ENCODE data around the gene HDAC7.

The HDAC7 gene

DNA sequence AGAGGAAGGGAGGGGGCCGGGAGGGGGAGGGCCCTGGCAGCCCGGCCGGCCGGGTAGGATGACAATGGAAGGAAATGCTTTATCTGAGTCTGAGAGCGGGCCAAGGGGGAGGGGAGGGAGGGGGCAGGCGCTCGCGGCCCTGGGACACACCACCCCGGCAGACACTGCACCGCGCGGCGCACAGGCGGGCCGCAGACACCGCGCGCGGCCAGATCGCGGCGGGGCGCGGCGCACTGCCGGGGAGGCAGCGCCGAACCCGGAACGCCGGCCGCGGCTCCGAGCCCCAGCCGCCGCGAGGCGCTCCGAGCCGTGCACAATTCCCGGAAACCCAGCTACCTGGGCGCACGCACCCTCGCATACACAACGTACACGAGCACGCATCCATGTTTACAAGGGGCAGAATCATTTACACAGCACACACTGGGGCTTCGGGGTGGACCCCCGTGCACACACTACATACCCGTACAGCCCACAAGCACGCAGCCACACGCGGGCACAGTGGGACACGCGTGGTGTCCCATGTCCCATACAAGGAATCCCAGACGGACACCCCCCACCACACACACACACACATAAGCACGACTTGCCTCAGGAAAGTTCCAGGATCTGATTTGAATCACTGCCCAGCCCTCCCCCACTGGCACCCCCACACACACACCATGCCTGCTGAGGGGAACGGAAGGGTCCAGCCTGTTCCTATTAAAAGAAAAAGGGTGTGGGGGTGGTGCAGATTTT is at the start of gene HDAC7:
Gene HDAC7, minus strand, starts transcription at position 8 of the 735 bp plus-strand sequence. CDS start 118 bp downstream, outside the sequence.
- peak; percentile 49 for DNase-seq (ENCODE audit: low read depth)

DNA sequence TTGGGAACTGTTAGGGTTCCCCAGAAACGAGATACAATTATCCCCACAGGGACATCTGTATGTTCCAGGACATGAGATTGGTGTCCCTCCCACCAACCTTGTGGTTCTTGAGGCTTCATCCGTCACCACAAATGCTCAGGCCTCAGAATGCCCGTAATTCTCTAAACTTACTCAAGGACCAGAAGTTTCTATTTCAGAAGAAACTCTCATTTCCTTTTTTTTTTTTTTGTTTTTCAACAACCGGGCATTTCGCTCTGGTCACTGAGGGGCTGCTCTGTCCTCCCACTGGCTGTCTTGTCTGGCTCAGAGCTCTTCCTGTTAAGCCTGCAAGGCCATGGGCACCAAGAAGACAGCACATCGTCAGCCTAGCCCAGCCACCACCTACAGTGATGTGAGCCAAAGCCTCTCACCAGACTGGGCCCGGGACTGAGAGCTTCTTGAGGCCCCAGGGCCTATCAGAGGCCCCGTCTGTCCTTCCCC is 48.9 kb upstream of the HDAC7 start:
- no peak for DNase-seq (ENCODE audit: low read depth)

- no peak for DNase-seq (ENCODE audit: low read depth)
Observed at GRCh38 chr12:47868041-47868440, 48.3 kb upstream of the HDAC7 start.

DNA sequence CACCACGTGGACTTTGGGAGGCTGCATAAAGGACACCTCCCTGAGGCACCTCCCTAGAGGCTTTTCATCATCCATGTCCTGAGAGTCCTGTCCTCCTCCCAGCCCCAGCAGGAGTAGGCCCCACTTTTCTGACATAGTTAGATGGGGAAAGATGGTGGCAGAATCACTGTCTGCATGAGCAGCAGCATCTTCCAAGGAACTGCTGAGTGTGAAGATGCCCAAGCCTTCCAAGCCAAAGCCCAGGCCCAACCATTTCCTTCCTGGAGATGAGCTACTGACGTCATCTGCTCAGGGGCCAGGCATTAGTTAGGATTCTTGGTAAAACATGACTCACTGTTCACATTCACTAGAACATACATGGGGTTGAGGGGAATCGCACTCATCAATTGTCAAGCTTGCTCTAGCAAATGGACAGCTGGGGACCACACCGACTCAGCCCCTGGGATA is 47.8 kb upstream of the HDAC7 start:
- no peak for DNase-seq (ENCODE audit: low read depth)

GRCh38 chr12:47864646-47865235 is 45.0 kb upstream of the HDAC7 start:
- DNase-seq (ENCODE audit: low read depth) = no peak

DNA sequence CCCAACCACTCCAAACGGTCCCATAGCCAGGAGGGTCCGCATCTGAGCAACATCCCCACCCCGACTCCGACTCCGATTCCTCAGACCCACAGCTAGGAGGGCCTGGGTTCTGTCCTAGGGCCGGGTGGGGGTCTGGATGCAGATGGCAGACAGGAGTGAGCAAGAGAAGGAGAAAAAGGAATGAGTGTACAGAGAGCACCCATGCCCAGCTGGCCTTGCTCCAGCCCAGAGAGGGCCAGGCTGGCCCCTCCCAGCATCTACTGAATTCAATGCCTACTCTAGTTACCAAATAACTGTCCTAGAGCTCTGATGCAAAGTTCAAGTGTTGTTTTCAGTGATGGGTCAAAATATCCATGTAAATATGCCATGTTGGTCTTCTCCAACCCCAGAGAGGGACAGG is 44.3 kb upstream of the HDAC7 start:
- DNase-seq (ENCODE audit: low read depth) = no peak

DNA sequence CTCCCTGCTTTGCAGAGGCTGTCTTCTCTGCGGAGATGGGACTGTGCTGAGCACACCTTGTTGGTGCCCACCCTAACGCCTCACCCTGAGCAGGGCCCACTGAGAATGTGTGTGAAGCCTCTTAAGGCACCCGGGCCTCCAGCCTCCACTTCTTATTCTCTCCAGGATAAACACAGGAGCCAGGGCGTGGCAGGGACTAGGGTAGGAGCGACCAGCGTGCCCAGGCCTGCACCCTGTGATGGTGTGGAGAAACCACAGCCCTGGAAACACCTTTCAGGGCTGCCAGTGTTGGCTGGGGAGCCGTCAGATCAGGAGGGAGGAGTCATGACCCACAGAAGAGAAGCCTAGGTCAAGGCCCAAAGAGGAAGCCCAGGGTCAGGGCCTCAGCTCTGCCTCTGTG is 43.8 kb upstream of the HDAC7 start:
- DNase-seq (ENCODE audit: low read depth) = no peak

GRCh38 chr12:47862881-47863280 is 43.2 kb upstream of the HDAC7 start:
- no peak for DNase-seq (ENCODE audit: low read depth)

DNA sequence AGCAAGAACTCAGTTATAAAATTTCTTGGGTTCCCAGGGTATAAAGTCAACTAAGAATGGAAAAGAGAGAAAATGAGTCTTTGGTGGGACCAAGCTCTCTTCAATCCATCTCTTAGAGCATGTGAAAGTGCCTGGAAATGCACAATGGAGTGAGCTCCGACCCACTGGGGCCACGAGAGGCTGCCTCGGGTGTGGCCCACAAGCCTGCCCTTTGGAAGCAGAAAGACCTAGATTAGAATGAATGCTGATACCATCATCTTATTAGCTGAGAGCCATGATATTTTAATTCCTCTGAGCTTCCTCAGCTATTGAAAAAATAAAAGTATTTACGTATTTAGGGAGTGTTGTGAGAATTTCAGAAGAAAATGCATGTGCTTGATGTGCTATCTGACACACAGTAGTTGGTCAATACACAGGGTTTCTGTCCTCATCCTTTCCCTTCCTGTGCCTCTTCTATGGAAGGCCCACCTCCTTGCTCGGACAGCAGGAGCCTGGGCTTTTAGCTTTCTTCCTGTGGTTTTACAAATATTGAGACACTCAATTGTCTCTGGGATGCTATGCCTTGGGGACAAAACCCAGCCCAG is 42.6 kb upstream of the HDAC7 start:
- DNase-seq (ENCODE audit: low read depth) = no peak

DNA sequence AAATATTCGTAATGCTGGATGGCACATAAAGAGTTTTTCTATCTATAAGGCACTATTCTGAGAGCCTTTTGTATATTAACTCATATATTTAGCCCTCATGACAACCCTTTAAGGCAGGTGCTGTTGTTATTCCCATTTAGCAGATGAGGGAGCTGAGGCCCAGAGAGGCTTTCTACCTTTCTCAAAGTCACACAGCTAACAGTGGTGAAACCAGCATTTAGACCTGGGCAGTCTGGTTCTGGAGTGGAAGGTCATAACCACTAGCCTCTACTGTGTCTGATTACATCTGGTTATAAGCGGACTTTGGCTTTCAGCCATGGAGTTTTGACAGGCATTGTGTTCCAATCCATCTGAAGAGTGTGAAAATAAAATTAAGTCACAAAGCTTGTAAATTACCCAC is 41.2 kb upstream of the HDAC7 start:
- no peak for DNase-seq (ENCODE audit: low read depth)

GRCh38 chr12:47860279-47860841 is 40.7 kb upstream of the HDAC7 start:
- DNase-seq (ENCODE audit: low read depth) = no peak

GRCh38 chr12:47858511-47859266 is 39.0 kb upstream of the HDAC7 start:
- no peak for DNase-seq (ENCODE audit: low read depth)

DNA sequence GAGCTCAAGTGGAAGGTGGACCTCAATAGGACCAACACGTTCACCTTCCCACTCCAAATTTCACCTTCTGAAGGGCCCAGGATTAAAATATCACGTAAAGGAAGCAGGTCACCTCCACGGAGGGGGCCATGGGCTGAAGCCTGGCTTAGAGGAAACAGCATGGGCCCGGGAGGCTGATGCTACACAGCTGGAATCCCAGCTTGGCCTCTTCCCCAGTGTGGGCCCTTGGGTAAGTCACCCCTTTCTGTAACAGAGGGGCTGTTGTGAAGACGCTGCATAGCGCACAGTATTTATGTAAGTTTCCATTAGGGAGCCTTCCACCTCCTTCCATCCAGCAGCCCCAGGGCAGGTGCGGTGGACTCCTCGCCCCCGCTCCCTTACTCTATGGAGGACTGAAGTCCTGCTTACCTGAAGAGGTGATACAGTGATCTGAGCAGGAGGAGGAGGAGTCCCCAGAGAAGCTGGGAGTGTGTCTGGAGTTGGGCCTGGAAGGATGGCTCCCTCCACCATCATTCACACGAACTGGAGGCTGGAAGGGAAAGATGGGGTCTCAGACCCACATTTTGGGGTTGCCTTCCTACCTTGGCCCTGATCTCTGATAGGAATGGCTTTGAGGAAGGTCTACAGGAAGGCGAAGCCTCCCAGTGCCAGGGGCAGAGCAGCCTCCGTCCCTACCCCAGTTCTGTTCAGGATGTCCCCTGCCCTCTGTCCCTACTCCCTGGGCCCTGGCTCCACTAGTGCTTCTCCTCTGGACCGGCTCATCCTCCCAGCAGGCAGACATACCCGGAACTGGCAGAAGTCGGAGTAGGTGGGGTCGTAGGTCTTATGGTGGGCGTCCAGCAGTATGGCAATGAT is 37.2 kb upstream of the HDAC7 start:
- DNase-seq (ENCODE audit: low read depth) = no peak

DNA sequence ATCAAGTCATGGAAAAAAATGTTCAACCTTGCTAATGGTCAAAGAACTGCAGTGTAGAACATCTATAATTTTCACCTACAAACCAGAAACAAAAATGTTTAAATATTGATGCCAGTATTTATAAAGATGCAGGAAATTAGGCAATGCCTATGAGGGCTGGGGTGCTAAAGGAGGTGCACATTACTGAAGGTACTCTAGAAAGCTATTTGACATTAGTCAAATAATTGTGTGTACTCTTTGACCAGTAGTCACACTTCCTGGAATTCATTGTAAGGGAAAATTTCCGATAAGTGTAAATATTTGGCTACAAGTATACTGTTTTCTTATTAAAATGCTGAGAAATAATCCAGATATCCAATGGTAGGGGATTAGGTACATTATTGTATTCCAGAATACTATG is 36.4 kb upstream of the HDAC7 start:
- no peak for DNase-seq (ENCODE audit: low read depth)

DNA sequence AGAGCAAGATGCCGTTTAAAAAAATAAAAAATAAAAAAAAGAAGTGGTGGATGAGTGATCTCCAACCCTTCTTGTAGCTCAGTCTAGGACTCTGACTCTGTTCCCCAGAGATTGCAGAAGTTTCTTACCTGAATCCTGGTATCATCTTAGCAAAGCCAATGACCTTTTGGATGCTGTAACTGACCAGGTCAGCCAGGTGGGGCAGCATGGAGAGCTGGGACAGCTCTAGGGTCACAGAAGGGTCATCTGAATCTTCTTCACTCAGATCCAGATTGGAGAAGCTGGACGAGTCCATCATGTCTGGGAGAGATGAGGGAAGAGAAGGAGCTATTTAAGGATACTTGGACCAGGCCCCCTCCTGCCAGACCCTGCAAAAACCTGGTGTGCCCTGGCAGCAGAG is 35.8 kb upstream of the HDAC7 start:
- no peak for DNase-seq (ENCODE audit: low read depth)

DNA sequence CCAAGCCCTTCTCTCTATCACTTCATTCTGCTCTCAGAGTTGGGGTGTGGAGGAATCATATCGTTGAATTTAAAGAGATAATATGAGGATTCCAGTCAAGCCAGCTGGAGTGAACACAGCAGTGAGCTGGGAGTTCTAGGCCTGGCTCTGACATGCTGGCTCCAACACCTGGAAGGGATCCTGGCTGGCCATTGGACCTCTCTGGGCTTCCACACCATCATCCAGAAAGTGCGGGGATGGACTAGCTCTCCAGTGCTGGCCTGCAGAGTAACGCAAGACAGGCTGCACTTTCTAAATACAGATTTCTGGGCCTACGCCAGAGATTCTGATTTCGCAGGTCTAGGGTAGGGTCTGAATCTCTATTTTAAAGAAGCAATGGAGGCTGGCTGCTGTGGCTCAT is 34.8 kb upstream of the HDAC7 start:
- no peak for DNase-seq (ENCODE audit: low read depth)

- no peak for DNase-seq (ENCODE audit: low read depth)
Observed at GRCh38 chr12:47852096-47852571, 32.4 kb upstream of the HDAC7 start.

DNA sequence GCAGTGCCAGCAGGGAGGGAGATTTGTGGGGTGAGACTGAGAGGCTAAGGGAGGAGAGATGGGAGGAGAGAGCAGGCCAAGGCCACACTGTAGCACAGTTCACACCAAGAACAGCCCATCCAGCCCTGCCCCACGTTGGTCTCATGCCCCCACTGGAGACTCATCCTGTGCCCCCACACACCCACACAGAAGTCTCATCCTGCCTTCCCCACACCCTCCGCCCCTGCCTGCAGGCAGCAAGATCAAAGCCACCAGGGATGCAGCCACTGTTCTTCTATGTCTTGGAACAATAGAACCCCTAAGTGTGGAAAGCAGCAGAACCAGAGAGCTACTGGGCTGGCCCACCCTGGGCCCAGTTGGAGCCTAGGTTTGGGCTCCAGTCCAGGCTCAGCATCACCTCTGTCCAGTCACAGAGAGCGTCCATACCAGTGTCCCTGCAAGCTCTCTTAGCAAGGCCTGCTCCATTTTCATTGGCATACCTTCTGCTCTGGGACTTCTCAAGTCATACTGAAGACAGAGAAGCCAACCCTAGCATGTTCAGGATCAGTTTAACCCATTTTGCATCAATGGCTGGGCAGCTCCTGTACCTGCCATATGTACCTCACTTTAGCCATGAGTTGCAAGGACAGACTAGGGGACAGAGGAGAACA is 31.7 kb upstream of the HDAC7 start:
- DNase-seq (ENCODE audit: low read depth) = no peak

DNA sequence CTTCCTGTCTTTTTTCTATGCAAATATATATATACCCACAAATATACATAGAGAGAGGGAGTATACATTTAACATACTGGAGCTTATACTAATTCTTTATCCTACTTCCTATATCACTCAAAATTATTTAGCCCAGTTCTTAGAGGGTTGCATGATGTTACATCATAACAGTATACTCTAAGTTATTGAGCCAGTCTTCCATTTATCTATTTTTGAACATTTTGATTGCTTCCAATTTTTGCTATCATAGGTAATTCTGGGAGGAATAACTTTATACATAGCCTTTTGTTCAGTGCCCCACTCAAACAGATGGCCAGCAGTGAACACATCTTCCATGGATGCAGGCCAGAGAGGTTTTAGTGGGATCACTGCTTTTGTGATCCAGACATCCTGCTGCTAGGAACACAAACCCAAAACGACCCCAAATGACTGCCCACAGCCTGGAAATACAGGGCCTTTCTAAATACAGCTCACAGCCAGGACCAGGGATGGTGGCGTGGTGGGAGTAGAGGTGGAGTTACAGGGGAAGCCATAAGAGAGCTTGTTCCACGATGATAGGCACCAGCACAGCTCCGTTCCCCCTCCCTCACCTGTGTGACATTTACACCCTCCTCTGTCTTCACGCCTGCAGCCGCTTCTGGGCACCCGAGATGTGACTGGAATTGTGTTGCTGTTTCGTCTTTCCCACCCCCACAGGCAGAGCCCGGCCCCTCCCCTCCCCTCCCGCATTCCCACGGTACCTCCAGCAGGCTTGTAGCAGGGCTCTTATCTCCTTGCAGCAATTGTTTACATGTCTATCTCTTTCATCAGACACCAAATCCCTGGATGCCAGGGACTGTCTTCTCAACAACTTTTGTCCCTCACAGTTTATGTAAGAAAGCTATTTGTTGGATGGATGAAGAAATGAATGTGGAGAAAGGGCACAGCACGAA is 30.7 kb upstream of the HDAC7 start:
- DNase-seq (ENCODE audit: low read depth) = no peak

DNA sequence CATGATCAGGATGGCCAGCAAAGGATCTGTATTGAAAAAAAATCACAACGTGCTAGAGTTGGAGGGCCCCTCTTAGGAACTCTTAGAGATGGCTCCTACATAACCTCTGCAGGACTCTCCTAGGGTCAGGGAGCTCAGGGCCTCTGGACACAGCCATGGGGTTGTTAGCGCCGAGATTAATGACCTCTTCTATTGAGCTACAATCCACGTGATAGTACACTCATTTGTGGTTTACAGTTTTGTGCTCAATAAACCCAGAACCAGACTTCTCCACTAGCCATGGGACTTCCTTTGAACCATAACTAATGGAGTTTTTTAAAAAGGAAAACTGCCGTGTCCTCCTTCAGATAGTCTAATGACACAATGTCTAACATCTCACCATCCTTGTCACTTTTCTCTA is 29.6 kb upstream of the HDAC7 start:
- no peak for DNase-seq (ENCODE audit: low read depth)

Measured in stimulated activated CD8-positive, alpha-beta memory T cell treated with anti-CD3 and anti-CD28 coated beads, Interleukin-7, amount 100 ng/mL, for 24 hours (primary cell).